OCI-LY3 (cell line): ENCODE measurements around the gene RNF123.

Experiments
- CTCF ChIP-seq: fragments of 200-600, 300-600 bp; sonication (generic); IDR thresholded peaks from 2 replicates; pipeline ENCODE4 v1.5.1; 2014; ENCODE audit warnings: antibody characterized with exemption, low read length, low read depth
- EZH2phosphoT487 ChIP-seq: fragments of 200-600 bp; shearing (Covaris generic); IDR thresholded peaks from 2 replicates; pipeline ENCODE4 v1.6.1; 2018; ENCODE audit warnings: antibody characterized with exemption, mixed run types, low read depth

GRCh38 chr3:49705390-49705960 is 16.1 kb downstream of the RNF123 start:
- TF ChIP-seq CTCF (no peak), EZH2phosphoT487 (no peak)
